ENCODE results near the gene BAZ2B.

Gene BAZ2B

GRCh38 chr2:159600752-159601151 is 15.6 kb downstream of the BAZ2B start:
- TF ChIP-seq CTCF (IDR thresholded peaks at IDR 0.05; ENCODE audit: borderline replicate concordance, insufficient read depth, low read depth, low read length), result no peak
- H3K4me3 ChIP-seq (ENCODE audit: low read depth, low read length), result no peak overlapping the region

- no peak for TF ChIP-seq CTCF (IDR thresholded peaks at IDR 0.05; ENCODE audit: borderline replicate concordance, insufficient read depth, low read depth, low read length)
- no peak overlapping the region for H3K4me3 ChIP-seq (ENCODE audit: low read depth, low read length)
Observed at GRCh38 chr2:159595410-159596046, 20.8 kb downstream of the BAZ2B start.

GRCh38 chr2:159592441-159592840 is 23.9 kb downstream of the BAZ2B start:
- no peak for TF ChIP-seq CTCF (IDR thresholded peaks at IDR 0.05; ENCODE audit: borderline replicate concordance, insufficient read depth, low read depth, low read length)
- H3K4me3 ChIP-seq (ENCODE audit: low read depth, low read length), result no peak overlapping the region

- H3K4me3 ChIP-seq (ENCODE audit: low read depth, low read length), result no peak overlapping the region
- TF ChIP-seq CTCF (IDR thresholded peaks at IDR 0.05; ENCODE audit: borderline replicate concordance, insufficient read depth, low read depth, low read length), result no peak
Observed at GRCh38 chr2:159591221-159591620, 25.1 kb downstream of the BAZ2B start.

- no peak for TF ChIP-seq CTCF (IDR thresholded peaks at IDR 0.05; ENCODE audit: borderline replicate concordance, insufficient read depth, low read depth, low read length)
- no peak overlapping the region for H3K4me3 ChIP-seq (ENCODE audit: low read depth, low read length)
Observed at GRCh38 chr2:159589286-159589685, 27.1 kb downstream of the BAZ2B start.

- TF ChIP-seq CTCF (IDR thresholded peaks at IDR 0.05; ENCODE audit: borderline replicate concordance, insufficient read depth, low read depth, low read length), result no peak
- H3K4me3 ChIP-seq (ENCODE audit: low read depth, low read length), result no peak overlapping the region
Observed at GRCh38 chr2:159586034-159586433, 30.3 kb downstream of the BAZ2B start.

- no peak overlapping the region for H3K4me3 ChIP-seq (ENCODE audit: low read depth, low read length)
- no peak for TF ChIP-seq CTCF (IDR thresholded peaks at IDR 0.05; ENCODE audit: borderline replicate concordance, insufficient read depth, low read depth, low read length)
Observed at GRCh38 chr2:159585622-159586021, 30.7 kb downstream of the BAZ2B start.
